ENCODE data around the gene GMDS. TPM values are rescaled to one million over a fixed set of nuclear protein-coding genes. Genes with fewer than 3 reads are reported as not detected.
"Not testable (repeated sequence)": the region's sequence is repeated elsewhere in the genome, so short reads cannot be mapped to it uniquely, and the experiment has no call there.

GMDS gene
- total and polyA plus RNA-seq, 2 experiments from 2014 or later = 6.3 to 17.7 TPM

- Histone ChIP-seq H3K36me3 (no peaks in the 10 kb centered on the region), H3K9me3 (ENCODE audit: low read depth) (no peaks in the 10 kb centered on the region), H3K27ac (no peak overlapping the region), H3K27me3 (no peaks in the 10 kb centered on the region), H3K4me1 (ENCODE audit: low read depth) (peaks cover 9% of the 10 kb centered on the region), H3K4me3 (no peak overlapping the region)
- no peak for DNase-seq (ENCODE audit: low read depth in 1 of 2, low spot score in 1 of 2)
- no peak for TF ChIP-seq CTCF (IDR thresholded peaks at IDR 0.05; ENCODE audit: low read depth, low read length)
These were observed 488.3 kb downstream of the GMDS start for GRCh38 chr6:1757131-1757530.

GRCh38 chr6:1756472-1757129 lies 488.8 kb downstream of the GMDS start:
- Histone ChIP-seq H3K27me3 (no peaks in the 10 kb centered on the region), H3K9me3 (ENCODE audit: low read depth) (no peaks in the 10 kb centered on the region), H3K36me3 (no peaks in the 10 kb centered on the region), H3K4me3 (no peak overlapping the region), H3K27ac (no peak overlapping the region), H3K4me1 (ENCODE audit: low read depth) (peaks cover 9% of the 10 kb centered on the region)
- TF ChIP-seq CTCF (IDR thresholded peaks at IDR 0.05; ENCODE audit: low read depth, low read length) = no peak
- DNase-seq (ENCODE audit: low read depth in 1 of 2, low spot score in 1 of 2) = no peak

GRCh38 chr6:1751063-1751462 lies 494.3 kb downstream of the GMDS start:
- H3K27ac ChIP-seq; H3K27me3 ChIP-seq; H3K4me3 ChIP-seq; H3K36me3 ChIP-seq; H3K4me1 ChIP-seq (ENCODE audit: low read depth); DNase-seq (ENCODE audit: low read depth in 1 of 2, low spot score in 1 of 2); H3K9me3 ChIP-seq (ENCODE audit: low read depth): not testable (repeated sequence)

GRCh38 chr6:1749041-1749440 lies 496.4 kb downstream of the GMDS start:
- DNase-seq (ENCODE audit: low read depth in 1 of 2, low spot score in 1 of 2) = no peak
- H3K9me3 ChIP-seq (ENCODE audit: low read depth) = no peaks in the 10 kb centered on the region
- no peak overlapping the region for H3K27ac ChIP-seq
- peaks cover 7% of the 10 kb centered on the region for H3K4me1 ChIP-seq (ENCODE audit: low read depth)
- H3K4me3 ChIP-seq = no peak overlapping the region
- no peaks in the 10 kb centered on the region for H3K27me3 ChIP-seq
- TF ChIP-seq CTCF (IDR thresholded peaks at IDR 0.05; ENCODE audit: low read depth, low read length) = no peak
- H3K36me3 ChIP-seq = no peaks in the 10 kb centered on the region

GRCh38 chr6:1747531-1747930 lies 497.9 kb downstream of the GMDS start:
- Histone ChIP-seq H3K4me1 (ENCODE audit: low read depth) (peaks cover 7% of the 10 kb centered on the region), H3K9me3 (ENCODE audit: low read depth) (no peaks in the 10 kb centered on the region), H3K27me3 (no peaks in the 10 kb centered on the region), H3K27ac (no peak overlapping the region), H3K36me3 (no peaks in the 10 kb centered on the region), H3K4me3 (no peak overlapping the region)
- DNase-seq (ENCODE audit: low read depth in 1 of 2, low spot score in 1 of 2) = no peak
- TF ChIP-seq CTCF (IDR thresholded peaks at IDR 0.05; ENCODE audit: low read depth, low read length) = no peak

GRCh38 chr6:1747003-1747402 lies 498.4 kb downstream of the GMDS start:
- H3K9me3 ChIP-seq (ENCODE audit: low read depth) = no peaks in the 10 kb centered on the region
- no peak overlapping the region for H3K27ac ChIP-seq
- H3K4me1 ChIP-seq (ENCODE audit: low read depth) = peaks cover 7% of the 10 kb centered on the region
- no peaks in the 10 kb centered on the region for H3K36me3 ChIP-seq
- no peak for DNase-seq (ENCODE audit: low read depth in 1 of 2, low spot score in 1 of 2)
- H3K27me3 ChIP-seq = no peaks in the 10 kb centered on the region
- no peak for TF ChIP-seq CTCF (IDR thresholded peaks at IDR 0.05; ENCODE audit: low read depth, low read length)
- H3K4me3 ChIP-seq = no peak overlapping the region
